ENCODE measurements around the gene SLC45A2.
A peak's percentile ranks its signal among the peaks of the same experiment; 100 is the strongest.

SLC45A2 gene

GRCh38 chr5:34007201-34007620, 22.7 kb upstream of the SLC45A2 start:
- DNase-seq, result no peak

DNA sequence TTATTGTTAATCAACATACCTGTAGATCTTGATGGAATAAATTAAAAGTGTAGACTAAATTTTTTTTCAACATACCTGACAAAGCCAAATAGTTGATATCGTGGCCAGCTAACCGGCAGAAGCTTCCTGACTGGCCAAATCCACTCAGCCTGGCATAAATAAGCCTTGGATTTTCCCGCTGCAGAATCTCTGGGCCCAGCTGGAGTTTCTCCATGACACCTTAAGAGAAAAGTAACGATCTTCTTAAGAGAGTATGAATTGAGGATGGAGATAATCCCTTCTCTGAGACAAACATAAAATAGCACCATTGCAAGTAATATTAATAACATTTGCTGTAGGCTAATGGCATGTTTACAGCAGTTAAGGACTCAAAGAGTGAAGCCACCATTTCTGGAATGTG, 21.2 kb upstream of the SLC45A2 start:
- DNase-seq, result no peak

GRCh38 chr5:34005211-34005610, 20.7 kb upstream of the SLC45A2 start:
- no peak for DNase-seq

DNA sequence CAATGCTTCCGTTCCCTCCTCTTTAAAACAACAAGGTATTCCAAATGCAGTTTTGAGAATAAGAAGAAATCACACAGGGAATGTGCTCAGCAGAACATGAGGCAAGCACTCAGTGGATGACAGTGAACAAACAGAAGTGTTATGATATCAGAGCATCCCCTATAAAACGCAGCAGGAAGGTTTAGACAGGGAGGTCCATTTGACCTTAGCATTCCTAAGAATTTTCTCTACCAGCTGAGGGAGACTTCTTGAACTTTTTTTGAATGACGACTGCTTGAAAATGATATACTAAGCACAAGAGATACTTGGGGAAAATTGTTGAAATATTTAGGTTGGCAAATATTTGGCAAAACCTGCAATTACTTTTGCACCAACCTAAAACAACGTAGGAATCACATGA, 19.4 kb upstream of the SLC45A2 start:
- no peak for DNase-seq

DNA sequence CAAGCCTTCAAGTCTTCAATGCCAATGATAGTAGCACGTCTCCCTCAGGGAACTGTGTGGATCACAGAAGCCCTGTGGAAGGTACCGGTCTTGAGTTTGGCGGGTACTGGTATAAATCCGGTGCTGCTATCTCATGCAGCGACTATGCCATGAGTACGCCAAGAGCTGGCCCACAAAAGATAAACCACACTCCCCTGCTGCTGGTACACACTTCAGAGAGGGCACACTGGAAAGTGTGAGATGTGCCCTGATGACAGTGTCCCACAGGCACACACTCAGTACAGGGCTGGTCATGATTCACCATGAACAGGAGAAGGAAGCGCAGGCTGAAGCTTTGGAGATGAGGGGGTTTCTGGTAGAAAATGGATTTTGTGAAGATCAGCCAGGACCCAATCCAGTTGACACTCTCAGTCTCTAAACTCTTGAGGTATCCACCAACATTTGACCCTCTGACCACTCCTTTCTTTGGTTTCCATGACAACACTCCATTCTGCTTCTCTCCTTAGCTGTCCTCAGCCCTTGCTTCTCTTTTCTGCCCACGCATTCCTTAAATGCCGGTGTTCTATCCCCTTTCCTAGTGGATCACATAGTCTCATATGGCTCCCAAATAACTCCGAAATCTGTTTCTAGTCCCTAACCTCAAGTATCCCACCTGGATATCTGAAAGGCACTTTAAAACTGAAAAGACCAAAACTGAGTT, 18.3 kb upstream of the SLC45A2 start:
- no peak for DNase-seq

- peak; percentile 85 for DNase-seq
These were observed 16.8 kb upstream of the SLC45A2 start for GRCh38 chr5:34001241-34001841.

- no peak for DNase-seq
These were observed 15.5 kb upstream of the SLC45A2 start for GRCh38 chr5:33999978-34000377.

DNA sequence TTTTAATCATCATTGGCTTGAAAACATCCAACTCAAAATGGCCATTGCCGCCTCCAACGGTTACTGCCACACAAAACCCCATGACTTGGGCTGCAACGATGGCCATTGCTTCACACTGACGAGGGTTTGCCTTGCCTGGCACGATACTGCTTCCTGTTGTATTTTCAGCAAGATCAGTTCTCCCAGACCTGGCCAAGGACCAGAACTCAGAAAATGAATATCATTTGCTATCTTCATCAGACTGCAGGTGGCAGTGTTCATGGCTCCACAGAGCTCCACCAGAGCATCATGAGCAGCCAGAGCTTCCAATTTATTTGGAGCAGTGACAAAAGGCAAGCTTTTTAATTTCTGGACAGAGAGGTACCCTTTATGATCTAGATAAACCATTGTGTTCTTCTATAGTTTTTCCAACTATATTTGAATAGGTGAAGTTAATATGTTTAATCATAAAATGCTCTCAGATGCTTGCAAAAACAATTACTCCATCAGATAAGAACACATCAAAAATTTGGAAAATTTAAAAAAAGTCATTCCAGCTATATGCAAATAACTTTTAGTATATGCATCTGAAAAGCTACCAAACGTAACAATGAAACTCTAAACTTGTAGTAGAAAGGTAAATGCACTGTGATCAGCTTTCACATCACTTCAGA, 13.0 kb upstream of the SLC45A2 start:
- no peak for DNase-seq

DNA sequence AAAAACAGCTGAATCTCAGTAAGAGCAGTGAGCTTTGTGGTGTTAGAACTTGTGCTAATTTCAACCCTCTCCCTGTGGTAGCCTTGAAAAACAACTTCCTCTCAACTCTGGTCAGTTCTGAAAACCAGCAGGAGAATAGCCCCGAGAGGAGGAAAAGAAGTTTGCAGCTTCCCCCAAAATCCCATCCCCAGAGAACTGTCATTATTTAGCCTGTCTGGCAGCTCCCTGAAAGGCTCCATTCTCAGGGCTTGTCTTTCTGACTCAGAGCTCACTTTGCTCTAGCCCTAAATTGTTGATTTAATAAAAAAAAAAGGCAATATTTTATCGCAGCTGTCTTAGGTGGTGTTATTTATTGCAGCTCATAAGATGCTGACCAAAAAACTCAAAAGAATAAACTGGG, 11.4 kb upstream of the SLC45A2 start:
- no peak for DNase-seq

DNA sequence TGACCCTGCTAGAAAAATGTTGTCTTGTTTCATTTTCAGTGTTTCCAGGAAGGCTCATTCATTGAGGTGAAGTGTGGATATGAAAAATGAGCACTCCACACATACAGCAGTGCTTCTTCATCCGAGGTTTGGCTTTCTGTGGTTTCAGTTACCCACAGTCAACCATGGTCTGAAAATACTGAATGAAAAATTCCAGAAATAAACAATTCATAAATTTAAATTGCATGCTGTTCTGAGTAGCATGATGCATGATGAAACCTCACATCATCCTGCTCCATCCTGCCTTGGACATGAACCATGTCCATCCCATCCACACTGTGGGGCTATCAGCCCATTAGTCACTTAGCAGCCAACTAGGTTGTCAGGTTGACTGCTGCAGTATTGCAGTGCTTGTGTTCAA, 10.4 kb upstream of the SLC45A2 start:
- DNase-seq, result no peak

GRCh38 chr5:33992864-33993263, 8.4 kb upstream of the SLC45A2 start:
- no peak for DNase-seq

- DNase-seq, result no peak
These were observed 954 bp upstream of the SLC45A2 start for GRCh38 chr5:33985447-33985846.

- DNase-seq, result no peak
These were observed 315 bp downstream of the SLC45A2 start for GRCh38 chr5:33984178-33984577.

DNA sequence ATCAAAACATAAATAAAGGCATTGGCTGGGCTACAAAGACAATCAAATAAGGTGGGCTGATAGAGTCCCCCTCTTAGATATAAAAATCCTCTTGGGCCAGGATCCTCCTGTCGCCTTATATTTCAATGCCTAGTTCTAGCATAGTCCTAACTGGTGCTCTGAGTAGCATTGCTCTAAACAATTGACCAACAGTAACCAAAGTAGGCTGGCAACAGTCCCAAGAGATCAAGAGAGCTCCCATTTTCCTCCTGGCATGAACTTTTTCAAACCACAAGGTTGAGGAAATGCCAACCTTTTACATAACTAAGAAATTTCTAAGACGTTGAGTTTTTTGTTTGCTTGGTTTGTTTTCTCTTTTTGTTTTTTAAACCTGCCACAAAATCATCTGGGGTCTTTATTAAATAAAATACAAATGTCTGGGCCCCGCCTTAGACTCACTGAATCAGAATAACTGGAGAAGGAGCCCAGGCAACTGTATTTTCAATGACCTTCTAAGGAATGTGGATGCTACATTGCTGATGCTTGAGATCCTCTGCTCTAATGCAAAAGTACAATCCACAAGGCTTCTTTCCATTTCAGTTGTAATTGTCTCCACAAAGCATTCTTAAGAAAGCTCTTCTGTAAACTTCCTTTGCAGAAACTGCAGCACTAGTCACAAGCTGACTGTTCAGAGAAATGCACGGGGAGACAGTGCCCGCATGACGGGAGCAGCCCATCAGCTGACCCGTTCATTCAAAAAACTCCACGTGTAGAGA, 2.9 kb downstream of the SLC45A2 start:
- no peak for DNase-seq

DNA sequence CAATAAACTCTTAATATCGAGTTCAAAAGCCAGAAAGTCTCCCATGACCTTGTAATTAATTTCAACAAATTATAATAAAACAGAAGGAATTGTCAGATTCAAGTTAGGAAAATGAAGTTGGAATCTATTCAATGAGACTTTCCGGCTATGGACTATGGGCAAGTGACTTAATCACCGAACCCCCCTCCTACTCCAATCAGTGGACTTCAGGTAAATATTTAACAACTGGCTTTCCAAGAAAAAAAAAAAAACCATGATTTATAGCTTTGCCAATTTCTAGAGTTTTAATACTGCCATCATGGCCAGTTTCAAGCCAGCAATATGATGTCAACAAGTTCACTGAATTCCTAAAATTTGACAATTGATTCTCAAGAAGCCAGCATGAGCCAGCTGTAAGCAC, 4.5 kb downstream of the SLC45A2 start:
- no peak for DNase-seq

GRCh38 chr5:33978306-33978705, 6.2 kb downstream of the SLC45A2 start:
- DNase-seq, result no peak

DNA sequence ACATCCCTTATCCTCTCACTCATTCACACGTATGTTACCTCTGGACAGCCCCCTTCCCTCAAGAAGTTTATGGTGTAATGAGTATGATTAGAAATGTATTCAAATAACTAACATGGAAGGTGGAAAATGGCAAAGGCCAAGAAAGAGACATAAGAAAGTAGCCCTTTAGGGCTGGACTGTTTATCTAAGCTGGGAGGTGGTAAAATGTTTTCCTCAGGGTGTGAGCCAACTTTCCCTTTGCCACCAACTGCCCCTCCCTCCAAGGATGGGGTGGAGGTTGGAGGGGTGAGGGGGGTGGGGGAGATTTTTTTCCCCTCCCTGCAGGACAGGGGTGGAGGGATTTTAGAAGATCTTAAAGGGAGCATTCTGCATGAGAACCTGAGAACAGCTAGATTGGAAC, 8.2 kb downstream of the SLC45A2 start:
- no peak for DNase-seq

- no peak for DNase-seq
These were observed 8.6 kb downstream of the SLC45A2 start for GRCh38 chr5:33975852-33976251.

DNA sequence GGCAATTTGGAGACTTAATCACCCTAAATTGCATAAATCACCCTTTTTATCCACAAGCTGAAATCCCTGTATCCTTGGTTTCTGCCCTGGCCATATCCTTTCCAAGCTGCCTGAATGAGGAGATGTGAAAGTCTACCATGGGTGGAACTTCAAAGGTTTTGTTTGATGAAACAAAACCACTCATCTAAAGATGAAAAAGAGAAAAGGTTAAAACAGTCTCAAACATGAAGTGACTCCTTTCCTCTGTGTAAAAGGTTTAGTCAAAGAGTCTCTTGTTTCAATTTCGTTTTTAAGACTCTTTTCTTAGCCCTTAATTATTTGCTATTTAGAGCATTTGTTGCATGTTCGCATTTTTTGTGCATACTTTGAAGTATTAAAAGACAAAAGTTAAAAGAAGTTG, 11.2 kb downstream of the SLC45A2 start:
- no peak for DNase-seq

- DNase-seq, result no peak
These were observed 14.7 kb downstream of the SLC45A2 start for GRCh38 chr5:33969572-33970452.

GRCh38 chr5:33968211-33969005, 16.1 kb downstream of the SLC45A2 start:
- no peak for DNase-seq

GRCh38 chr5:33966805-33967204, 17.7 kb downstream of the SLC45A2 start:
- no peak for DNase-seq

Measured in NCI-H1417 treated with DMSO at 0.1 percent for 48 hours (cell line).